NCI-H748 (cell line): ENCODE measurements around the gene PITPNC1.
"Not testable (repeated sequence)": the region's sequence is repeated elsewhere in the genome, so short reads cannot be mapped to it uniquely, and the experiment has no call there.

Source experiments
- DNase-seq: peaks from one replicate; lab custom pipeline; 2025; ENCODE audit not compliant: unreplicated experiment; lab: John Stamatoyannopoulos, UW

PITPNC1 gene

DNA sequence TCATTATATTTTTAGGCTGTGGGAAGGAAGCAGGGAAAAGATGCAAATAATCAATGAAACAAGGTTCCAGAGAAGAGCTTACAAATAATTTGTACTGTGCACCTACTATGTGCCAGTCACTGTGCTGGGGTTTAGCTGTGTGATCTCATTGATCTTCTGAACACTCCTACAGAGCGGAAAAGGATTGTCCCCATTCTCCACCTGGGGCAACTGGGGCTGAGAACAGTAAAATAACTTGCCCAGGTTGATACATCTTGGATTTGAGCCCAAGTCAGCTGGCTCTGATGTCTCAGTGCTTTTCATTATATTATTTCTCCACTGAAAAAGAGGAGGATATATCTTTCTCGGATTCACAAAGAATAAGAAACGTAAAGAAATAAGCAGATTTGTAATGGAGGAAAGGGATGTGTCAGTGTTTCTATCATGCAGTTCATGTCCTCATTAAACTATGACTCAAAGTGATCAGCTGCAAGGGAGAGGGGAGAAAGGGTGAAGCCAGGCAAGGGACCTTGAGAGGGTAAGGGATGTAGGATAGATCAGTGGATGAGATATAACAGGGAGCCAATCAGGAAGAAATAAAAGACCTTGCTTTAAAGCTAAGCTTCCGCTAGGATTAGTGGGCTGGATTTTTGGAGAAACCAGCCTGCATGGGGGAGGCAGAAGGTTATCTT lies 197.0 kb downstream of the PITPNC1 start:
- DNase-seq, result no peak

DNA sequence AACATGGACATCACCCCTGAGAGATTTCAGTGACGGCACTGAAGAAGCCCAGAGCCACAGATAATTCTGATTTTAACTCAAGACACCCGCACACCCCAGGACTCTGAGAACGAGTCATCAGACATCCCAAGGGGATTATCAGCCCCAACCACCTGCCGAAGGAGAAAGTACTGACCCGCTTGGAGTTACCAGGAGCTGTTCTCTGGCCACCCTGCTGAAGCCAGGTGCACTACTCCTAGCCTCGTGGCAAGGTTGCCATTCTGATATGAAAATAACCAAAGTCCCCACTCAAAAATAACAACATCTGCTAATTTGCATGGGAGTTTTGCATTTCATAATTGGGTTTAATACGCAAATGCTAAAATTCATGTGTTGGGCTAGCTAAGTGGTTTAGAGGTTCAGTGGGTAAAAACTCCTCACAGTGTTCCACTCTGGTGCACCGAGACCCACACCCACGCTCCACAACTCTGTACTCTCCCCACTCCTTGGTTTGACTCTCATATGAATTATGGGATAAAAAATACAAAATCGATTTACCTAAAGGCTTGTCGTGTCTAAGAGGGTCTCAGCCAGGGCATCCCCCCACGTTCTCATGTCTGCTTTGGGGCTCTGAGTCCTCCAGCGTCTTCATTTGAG lies 197.7 kb downstream of the PITPNC1 start:
- no peak for DNase-seq

DNA sequence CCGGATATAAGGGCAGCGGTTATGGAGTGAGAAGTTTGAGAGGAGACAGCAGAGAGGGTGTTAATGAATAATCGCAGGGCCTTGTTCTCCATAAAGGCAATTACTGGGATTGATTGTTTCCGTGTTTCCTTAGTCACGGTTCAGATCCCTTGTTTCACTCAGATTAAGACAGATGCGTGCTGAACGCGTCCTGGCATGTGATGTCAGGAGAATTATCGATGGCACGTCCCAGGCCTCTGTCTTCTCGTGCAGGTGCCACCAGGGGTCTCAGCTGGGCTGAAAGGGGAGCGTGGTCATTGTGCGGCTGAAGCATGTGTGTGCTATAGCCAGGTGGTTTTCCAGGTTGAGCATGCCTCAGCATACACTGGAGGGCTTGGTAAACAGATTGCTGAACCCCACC lies 198.2 kb downstream of the PITPNC1 start:
- DNase-seq, result peak; percentile 94

DNA sequence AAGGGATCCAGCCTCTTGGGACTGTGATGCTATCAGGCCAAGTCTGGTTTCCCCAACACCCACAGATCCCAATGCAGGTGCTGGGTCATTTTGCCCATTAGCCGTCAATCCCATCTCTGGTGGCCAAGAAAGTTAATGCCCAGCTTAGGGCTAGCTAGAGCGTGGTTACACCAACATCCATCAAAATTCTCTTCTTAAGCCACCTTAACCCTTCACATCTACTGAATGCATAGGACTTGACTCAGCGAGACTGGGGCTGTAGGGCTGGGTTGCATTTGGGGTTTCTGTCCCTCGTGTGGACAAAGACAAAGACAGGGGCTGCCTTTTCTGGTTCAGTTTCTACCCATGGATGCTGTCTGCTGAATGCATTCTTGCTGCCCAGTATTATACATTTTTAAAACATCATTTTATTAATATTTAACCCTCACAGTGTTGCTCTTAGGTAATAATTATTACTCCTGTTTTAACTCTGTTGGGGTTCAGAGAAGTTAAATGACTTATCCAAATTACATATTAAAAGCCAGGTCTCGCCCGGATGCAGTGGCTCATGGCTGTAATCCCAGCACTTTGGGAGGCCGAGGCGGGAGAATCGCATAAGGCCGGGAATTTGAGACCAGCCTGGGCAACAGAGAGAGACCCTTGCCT lies 199.5 kb downstream of the PITPNC1 start:
- DNase-seq, result no peak

DNA sequence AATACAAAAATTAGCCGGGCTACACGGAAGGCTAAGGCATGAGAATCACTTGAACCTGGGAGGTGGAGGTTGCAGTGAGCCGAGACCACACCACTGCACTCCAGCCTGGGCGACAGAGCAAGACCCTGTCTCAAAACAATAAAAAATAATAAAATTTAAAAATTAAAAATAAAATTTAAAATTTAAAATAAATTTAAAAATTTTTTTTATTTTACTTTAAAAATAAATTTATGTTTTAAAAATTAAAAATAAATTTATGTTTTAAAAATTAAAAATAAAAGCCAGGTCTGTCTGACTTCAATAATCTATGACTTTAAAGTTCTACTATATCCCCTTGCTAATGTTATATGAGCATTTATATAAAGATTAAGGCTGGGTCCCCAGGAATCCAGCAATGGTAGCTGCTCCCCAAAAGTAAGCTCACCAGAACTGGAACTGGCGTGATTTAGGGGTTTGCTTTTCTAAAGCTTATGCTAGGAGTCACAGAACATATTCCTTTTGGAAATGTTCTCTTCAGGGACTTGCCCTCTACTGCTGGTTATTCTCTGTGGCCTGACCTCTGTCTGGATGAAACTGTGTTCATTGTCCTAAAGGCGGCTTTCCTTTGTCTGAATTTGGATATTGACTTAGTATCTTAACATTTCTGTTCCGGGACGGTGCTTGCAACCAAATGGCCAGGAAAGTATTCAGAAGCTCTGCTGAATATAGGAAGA lies 200.5 kb downstream of the PITPNC1 start:
- DNase-seq, result no peak

DNA sequence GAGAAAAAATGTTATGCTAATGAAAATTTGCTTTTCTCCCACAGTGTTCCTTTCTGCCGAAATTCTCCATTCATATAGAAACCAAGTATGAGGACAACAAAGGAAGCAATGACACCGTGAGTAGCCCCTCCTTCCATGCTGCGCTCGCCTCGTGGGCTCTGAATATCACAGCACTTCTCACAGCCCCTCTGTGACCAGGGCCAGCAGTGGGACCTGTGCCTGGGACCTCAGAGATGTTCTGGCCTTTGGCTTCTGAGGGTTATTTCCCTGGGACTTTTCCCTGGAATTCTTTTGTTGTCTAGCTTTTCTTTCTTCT lies 201.0 kb downstream of the PITPNC1 start:
- DNase-seq, result no peak

DNA sequence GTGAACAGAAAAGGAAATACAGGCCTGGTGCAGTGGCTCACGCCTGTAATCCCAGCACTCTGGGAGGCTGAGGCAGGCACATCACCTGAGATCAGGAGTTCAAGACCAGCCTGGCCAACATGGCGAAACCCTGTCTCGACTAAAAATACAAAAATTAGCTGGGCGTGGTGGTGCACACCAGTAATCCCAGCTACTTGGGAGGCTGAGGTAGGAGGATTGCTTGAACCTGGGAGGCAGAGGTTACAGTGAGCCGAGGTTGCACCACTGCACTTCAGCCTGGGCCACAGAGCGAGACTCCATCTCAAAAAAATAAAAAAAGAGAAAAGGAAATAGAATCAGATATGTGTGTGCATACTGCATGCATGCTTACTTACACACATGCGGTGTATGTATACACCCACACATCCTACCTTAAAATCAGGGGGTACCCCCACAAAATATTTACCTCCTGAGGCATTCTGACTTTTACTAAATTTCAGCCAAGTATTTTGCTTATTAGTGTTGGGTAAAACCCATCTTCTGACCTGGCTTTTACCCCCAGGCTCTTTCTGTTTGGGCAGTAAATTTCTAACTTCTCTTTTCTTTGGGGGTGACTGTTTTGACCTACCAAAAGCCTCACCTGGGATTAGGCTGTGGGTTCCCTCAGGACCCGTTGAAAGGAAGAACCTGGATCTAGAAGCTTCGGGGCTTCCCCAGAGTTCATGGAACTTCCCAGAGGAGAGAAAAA lies 201.8 kb downstream of the PITPNC1 start:
- not testable (repeated sequence) for DNase-seq

DNA sequence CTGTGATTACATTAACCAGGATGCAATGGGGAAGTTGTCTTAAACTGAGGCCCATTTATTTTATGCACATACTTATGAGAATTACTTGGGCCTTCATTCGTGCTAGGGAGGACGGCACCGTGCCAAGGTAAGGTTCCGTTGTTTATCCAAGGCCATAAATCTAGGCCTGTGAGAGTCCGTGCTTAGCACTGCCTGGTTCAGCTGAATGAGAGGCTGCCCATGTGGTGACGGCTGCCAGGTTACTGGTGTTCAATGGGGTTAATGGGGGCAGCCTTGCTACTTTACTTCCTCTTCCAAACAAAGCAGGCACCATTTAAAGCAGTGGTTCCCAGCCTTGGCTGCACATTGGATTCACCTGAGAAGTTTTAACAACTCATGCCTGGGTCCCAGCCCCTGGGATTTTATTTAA lies 205.6 kb downstream of the PITPNC1 start:
- DNase-seq, result peak; percentile 63

DNA sequence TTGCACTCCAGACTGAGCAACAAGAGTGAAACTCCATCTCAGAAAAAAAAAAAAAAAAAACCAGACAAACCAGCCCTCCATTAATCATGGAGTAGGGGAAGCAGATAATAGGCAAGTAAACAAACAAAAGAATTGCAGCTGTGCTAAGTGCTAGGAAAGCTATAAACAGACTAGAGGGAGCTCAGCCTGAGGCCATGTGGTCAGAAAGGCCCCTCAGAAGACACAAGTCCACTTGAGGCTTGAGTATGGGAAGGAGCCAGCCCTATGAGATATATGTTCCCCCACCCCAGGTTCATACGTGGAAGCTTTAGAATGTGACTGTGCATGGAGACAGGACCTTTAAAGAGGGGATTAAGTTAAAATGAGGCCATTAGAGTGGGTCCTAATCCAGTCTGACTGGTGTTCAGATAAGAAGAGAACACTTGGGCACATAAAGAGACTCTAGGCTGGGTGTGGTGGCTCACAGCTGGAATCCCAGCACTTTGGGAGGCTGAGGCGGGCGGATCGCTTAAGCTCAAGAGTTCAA lies 208.1 kb downstream of the PITPNC1 start:
- peak; percentile 96 for DNase-seq

DNA sequence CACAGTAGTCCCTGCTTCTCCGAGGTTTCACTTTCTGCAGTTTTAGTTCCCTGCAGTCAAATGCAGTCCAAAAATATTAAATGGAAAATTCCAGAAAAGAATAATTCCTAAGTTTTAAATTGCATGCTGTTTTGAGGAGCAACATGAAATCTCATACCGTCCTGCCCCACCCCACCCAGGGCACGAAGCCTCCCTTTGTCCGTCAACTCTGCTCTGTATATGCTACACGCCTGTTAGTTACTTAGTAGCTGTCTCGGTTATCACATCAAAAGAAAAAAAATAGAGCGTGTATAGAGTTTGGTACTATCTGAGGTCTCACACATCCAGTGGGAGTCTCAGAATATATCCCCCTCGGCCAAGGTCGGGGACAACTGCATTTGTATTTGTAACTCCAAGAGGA lies 211.2 kb downstream of the PITPNC1 start:
- no peak for DNase-seq

DNA sequence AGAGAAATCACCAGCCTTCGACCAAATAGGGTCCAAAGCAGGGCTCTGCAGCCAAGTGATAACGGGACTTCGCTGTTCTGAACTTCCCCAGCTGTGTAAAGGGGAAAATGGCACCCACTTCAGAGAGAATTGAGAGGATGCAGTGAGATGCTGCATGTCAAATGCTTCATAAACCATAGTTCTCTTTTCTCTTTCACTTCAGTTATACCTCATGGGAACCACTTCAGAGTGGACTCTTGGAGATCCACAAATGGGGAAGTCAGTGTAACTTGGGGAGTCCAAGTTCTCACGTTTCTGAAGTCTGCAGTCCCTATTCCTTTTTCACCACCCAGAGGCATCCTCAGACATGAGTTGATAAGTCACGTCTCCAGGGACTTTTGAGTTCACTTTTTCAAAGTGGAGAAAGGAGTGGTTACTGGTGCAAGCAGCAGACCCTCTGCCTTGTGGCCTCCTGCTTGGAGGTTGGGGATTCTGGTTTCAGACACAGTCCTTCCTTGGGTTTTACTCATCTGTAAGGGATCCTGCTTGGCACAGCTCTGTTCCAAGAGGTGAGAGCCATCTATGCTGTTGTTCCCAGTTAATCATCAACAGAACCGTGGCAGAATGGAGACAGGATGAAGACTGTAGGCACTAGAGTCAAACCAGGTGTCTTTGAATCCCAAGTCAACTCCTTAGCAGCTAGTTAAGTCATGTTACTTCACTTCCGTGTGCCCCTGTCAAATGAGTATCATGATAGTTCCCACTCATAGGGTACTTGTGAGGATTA lies 217.2 kb downstream of the PITPNC1 start:
- no peak for DNase-seq

DNA sequence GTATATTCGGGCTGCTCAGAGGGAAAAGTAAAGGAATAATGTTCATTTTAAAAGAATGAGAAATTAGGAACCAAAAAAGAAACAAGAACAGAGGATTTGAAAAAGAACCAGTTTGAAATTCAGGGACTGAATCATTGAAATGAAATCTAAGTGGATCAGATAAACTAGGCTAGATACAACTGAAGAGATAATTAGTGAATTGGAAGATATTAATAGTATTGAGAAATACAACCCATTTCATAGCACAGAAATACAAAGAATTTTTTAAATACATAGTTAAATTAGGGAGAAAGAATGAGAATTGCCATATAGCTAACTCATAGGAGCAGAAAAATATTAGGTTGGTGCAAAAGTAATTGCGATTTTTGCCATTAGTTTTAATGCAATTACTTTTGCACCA lies 223.3 kb downstream of the PITPNC1 start:
- DNase-seq, result no peak

DNA sequence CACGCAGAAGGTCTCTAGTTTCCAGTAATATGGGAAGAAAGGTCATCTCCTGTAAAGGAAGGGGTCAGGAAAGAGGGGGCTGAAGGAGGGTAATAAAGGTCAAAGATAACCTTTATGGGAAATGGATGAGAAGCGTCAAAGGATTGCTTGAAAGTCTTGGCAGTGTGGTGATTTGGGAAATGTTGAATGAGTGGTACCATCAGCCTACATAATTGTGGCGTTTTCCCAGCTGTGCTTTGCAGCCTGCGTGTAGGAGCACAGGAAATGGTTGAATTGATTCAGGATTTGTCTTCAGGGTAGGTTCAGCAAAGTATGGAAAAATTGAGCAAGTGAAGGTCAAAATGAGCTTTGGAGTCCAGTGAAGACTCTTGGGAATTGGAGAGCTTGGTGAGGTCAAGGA lies 224.8 kb downstream of the PITPNC1 start:
- no peak for DNase-seq

DNA sequence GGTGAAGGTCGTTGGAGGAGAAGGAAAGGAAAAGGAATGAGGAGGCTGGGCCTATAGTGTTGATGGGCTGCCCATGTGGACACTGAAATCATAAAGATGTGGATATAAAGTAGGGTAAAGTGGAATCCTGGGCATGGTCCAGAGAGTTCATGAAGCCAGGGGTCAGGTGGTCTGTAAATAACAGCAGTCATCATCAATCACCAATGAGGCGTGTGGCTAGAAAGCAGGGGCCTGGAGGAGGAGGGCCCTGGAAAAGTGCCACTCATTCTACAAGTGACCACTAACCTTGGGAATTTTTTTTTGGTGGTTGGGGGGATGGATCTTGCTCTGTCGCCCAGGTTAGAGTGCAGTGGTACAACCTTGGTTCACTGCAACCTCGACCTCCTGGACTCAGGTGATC lies 225.4 kb downstream of the PITPNC1 start:
- no peak for DNase-seq

DNA sequence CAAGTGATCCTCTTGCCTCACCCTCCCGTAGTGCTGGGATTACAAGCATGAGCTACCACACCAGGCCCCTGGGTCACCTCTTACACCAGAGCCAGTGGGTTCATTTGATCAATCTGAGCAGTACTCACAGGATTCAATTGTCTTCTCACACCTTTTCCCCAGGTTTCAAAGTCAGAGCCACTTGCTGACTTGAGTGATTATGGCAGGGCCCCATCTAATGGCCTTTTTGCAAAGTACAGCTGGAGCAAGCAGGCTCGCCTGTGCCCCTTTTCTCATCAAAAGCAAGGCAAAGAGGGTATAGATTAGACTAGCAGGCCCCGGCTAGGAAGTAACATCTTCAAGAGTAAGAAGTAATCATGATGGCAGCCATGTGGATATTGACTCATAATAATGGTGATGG lies 225.9 kb downstream of the PITPNC1 start:
- peak; percentile 80 for DNase-seq

DNA sequence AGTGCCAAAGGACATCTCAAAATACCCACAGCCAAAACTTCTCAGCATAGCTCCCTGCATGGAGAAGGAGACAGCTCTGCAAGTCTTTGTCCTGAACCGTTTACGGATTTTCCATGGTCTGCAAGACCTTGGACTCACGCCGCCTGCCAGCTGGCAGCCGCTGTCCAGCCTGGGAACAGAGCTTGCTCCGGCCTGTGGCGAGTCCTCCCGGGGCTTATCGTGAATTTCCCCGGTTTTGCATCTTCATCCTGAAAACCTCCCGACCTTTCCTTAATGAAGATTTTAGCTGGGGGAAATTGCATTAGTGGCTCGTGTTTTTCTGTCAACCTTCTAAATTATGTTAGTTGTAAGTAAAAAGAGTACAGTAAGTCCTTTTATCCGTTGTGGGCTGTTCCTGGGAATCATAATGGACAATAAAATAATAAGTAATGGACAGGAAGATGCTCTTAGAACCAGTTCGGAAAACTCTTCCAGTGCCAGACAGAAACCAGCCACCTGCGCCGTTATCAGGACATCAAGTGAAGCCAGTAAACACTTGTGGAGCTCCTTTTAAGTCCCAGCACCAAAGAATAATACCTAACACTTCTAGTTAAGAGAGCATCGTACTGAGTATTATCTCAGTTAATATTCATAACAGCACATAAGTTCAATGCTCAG lies 228.3 kb downstream of the PITPNC1 start:
- no peak for DNase-seq

DNA sequence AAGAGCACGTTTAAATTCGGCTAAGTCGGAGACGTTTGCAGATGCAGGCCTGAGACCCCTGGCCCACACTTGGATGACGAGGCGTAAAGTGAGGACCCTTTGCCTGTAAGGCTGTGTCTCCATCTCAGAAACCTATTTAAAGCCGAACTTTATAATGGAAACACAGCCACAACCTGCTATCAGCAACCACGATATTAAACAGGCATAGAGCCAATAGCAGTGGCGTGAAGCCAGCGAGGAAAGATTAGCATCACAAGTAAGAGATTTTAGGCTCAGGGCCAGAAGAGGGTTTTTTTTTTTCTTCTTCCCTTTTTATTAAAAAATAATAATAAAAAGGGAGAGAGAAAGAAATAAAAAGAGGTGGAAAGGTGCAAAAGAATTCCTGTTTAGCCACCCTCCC lies 229.4 kb downstream of the PITPNC1 start:
- DNase-seq, result no peak

DNA sequence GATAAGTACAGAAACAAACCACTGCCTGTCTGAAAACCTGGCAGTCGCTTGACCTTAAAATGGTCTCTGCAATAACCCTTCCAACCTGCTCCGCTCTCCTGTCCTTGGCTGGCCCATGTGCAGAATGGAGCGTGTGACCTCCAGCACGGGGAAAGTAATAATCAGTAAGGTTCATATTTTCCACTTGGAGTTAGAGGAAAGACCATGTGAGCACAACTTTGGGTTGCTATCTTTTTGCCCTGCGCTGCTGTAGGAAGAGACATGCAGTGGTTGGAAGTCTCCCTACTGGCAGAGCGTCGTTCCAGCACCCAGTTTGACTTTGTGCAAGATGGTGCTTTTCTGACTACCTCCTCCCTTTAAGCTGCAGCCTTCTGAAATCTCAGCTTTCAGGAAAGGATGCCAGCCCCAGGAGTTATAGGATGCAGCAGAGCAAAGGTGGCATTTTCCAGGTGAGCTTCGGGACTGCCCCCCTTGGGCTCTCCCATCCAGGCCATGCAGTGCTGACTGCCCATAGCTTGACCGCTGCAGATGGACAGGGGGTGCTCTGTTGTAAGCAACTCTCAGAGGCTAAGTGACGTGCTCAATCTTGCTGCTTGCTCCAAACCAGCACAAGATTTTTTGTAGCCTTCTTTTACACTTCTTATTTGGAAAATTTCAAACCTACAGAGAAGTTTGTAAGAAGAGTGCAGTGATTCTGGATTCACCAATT lies 230.0 kb downstream of the PITPNC1 start:
- DNase-seq, result no peak

DNA sequence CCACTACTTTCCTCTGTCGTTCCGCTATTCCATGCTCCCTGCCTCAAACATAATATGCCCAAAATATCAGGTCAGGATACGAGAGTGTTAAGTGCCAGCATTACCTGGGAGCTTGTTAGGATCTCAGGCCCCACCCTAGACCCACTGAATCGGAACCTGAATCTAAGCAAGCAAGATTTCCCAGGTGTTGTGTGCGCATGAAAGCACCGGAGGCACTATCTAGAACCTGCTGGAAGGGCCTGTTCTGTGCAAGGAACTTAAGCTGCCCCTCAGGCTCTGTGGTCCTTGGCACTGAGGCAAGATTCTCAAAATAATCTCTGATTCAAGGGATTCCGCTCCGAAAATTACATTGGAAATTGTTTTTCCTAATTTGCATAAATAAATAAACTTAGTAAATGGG lies 233.0 kb downstream of the PITPNC1 start:
- no peak for DNase-seq
